Vagina (tissue), 2 donors: Measurements from ENCODE around the gene PRIMA1. TPM values are rescaled to one million over a fixed set of nuclear protein-coding genes. Genes with fewer than 3 reads are reported as not detected.
"Not testable (repeated sequence)": the region's sequence is repeated elsewhere in the genome, so short reads cannot be mapped to it uniquely, and the experiment has no call there.

Experiments
- DNase-seq, 2 donors: peaks; one replicate each; pipeline ENCODE4 v3.0.0-alpha.2; 2017; ENCODE audit errors: extremely low spot score in 2 of 2
- H3K27ac ChIP-seq: fragments of 200-600 bp; sonication (generic); one replicate; pipeline ENCODE4 v1.5.1; 2019
- H3K27me3 ChIP-seq: fragments of 200-600 bp; sonication (generic); one replicate; pipeline ENCODE4 v1.5.1; 2019
- H3K36me3 ChIP-seq, 2 donors: fragments of 200-600 bp; sonication (generic); one replicate each; pipeline ENCODE4 v1.5.1; 2017 to 2019
- H3K4me1 ChIP-seq: fragments of 200-600 bp; sonication (generic); one replicate; pipeline ENCODE4 v1.5.1; 2019
- H3K4me3 ChIP-seq, 2 donors: fragments of 200-600 bp; sonication (generic); 1 replicate in 1 of 2; 2 replicates in 1 of 2; pipeline ENCODE4 v1.5.1; 2016 to 2019
- H3K9me3 ChIP-seq: fragments of 200-600 bp; sonication (generic); one replicate; pipeline ENCODE4 v1.5.1; 2019
- POLR2A ChIP-seq, 2 donors: fragments of 450-650 bp; IDR thresholded peaks; one replicate each; pipeline ENCODE4 v1.6.1; 2017; ENCODE audit warnings: antibody characterized with exemption in 2 of 2, mild to moderate bottlenecking in 2 of 2, moderate library complexity in 2 of 2
- POLR2AphosphoS5 ChIP-seq, 2 donors: sonication (generic); formaldehyde crosslinking; IDR thresholded peaks; one replicate each; pipeline ENCODE4 v1.9.0; 2017; ENCODE audit warnings: antibody characterized with exemption in 2 of 2, mild to moderate bottlenecking in 2 of 2, low read depth in 1 of 2; ENCODE audit not compliant: insufficient read depth in 1 of 2
- intact Hi-C: fragments of 100-400 bp; cut with DNase I; formaldehyde crosslinking; loops from one replicate; pipeline ENCODE4 v1.15.1; 2023
- total RNA-seq: library from RNA; depleted of rRNA; stranded (reverse); fragments of >200 nt; gene quantifications from one replicate; pipeline ENCODE4 v1.2.3, GENCODE V29; 2016
- TF ChIP-seq, protein P1 (sequence below), 3 experiments: fragments of 450-650 bp in 2 of 3; fragments of 200-600 bp in 1 of 3; sonication (generic) in 1 of 3; IDR thresholded peaks; one replicate each; pipeline ENCODE4 v1.5.1; 2017 to 2019; ENCODE audit warnings: antibody characterized with exemption in 3 of 3, mild to moderate bottlenecking in 2 of 3, moderate library complexity in 2 of 3

PRIMA1 gene
- total RNA-seq, 1 donor from 2014 or later, result 6.1 TPM

DNA sequence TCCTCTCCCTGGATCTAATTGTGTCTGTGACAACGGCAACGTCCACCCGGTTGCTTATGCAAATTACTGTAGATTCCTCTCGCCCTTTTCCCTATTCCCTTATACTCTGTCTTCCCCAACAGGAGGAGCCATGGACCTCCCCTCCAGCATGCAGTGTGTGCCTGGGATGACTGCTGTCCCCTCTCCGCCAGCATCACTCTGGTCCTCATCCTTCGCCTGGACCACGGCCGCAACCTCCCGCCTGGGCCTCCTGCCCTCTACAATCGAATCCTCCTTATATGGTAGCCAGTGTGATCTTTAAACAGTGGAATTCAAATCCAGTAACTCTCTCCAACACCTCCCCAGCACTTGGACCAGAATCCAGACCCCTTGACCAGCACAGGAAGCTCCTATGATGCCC lies 30.6 kb upstream of the PRIMA1 start:
- H3K27ac ChIP-seq, result no peak overlapping the region
- no peaks in the 10 kb centered on the region for H3K36me3 ChIP-seq
- intact Hi-C loops, result no loop called here
- no peaks in the 10 kb centered on the region for H3K27me3 ChIP-seq
- no peak overlapping the region for H3K4me3 ChIP-seq
- TF ChIP-seq POLR2AphosphoS5 (IDR thresholded peaks at IDR 0.05; ENCODE audit: insufficient read depth in 1 of 2, low read depth in 1 of 2), result no peak
- TF ChIP-seq, protein P1, sequence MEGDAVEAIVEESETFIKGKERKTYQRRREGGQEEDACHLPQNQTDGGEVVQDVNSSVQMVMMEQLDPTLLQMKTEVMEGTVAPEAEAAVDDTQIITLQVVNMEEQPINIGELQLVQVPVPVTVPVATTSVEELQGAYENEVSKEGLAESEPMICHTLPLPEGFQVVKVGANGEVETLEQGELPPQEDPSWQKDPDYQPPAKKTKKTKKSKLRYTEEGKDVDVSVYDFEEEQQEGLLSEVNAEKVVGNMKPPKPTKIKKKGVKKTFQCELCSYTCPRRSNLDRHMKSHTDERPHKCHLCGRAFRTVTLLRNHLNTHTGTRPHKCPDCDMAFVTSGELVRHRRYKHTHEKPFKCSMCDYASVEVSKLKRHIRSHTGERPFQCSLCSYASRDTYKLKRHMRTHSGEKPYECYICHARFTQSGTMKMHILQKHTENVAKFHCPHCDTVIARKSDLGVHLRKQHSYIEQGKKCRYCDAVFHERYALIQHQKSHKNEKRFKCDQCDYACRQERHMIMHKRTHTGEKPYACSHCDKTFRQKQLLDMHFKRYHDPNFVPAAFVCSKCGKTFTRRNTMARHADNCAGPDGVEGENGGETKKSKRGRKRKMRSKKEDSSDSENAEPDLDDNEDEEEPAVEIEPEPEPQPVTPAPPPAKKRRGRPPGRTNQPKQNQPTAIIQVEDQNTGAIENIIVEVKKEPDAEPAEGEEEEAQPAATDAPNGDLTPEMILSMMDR (IDR thresholded peaks at IDR 0.05), result no peak
- TF ChIP-seq POLR2A (IDR thresholded peaks at IDR 0.05), result no peak
- H3K4me1 ChIP-seq, result no peaks in the 10 kb centered on the region
- DNase-seq, result no peak
- H3K9me3 ChIP-seq, result peaks cover 5% of the 10 kb centered on the region

DNA sequence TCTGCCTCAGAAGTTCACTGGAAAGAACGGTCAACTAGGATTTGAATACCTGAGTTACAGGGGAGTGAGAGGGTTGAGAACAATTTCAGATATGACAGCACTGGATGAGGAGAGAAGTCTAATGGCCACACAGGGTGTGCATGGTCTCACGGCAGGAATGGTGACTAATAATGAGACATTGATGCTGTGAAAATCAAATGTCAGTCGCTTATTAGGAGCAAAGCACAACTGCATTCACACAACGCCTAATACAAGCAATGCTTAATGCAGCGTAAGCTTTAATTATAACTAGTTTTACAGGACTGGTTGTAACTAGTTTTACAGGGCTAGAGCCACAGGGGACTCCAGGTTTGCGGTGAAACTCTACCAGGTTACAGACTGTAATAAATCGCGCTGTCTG lies 23.4 kb upstream of the PRIMA1 start:
- TF ChIP-seq, protein P1 (IDR thresholded peaks at IDR 0.05), result no peak
- no peak for TF ChIP-seq POLR2AphosphoS5 (IDR thresholded peaks at IDR 0.05; ENCODE audit: insufficient read depth in 1 of 2, low read depth in 1 of 2)
- no peak for TF ChIP-seq POLR2A (IDR thresholded peaks at IDR 0.05)
- intact Hi-C loops, result no loop called here
- H3K4me1 ChIP-seq, result no peaks in the 10 kb centered on the region
- no peak overlapping the region for H3K27ac ChIP-seq
- no peaks in the 10 kb centered on the region for H3K36me3 ChIP-seq
- no peaks in the 10 kb centered on the region for H3K27me3 ChIP-seq
- no peak overlapping the region for H3K4me3 ChIP-seq
- H3K9me3 ChIP-seq, result peaks cover 5% of the 10 kb centered on the region
- DNase-seq, result no peak

DNA sequence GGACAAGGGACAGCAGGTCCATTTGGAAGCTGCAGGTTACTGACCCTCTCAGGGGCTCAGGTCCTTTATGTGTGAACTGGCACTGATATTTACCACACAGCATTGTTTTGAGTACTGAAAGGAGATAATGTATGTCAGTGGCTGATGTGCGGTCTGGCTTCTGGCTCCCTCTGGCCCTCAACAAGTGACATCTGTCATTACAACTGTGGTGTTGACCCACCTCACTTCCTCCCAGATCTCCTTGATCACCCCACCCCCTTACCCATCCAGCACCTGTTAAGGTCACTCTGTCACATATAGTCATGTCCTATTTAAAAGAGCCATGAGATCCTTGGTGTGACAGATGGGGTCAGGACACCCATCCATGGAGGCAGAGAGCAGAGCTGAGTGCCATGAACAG lies 22.7 kb upstream of the PRIMA1 start:
- TF ChIP-seq POLR2AphosphoS5 (IDR thresholded peaks at IDR 0.05; ENCODE audit: insufficient read depth in 1 of 2, low read depth in 1 of 2), result no peak
- TF ChIP-seq POLR2A (IDR thresholded peaks at IDR 0.05), result no peak
- TF ChIP-seq, protein P1 (IDR thresholded peaks at IDR 0.05), result no peak
- no peak overlapping the region for H3K27ac ChIP-seq
- H3K36me3 ChIP-seq, result no peaks in the 10 kb centered on the region
- no peak overlapping the region for H3K4me3 ChIP-seq
- H3K9me3 ChIP-seq, result peaks cover 5% of the 10 kb centered on the region
- intact Hi-C loops, result no loop called here
- H3K27me3 ChIP-seq, result no peaks in the 10 kb centered on the region
- DNase-seq, result no peak
- no peaks in the 10 kb centered on the region for H3K4me1 ChIP-seq

DNA sequence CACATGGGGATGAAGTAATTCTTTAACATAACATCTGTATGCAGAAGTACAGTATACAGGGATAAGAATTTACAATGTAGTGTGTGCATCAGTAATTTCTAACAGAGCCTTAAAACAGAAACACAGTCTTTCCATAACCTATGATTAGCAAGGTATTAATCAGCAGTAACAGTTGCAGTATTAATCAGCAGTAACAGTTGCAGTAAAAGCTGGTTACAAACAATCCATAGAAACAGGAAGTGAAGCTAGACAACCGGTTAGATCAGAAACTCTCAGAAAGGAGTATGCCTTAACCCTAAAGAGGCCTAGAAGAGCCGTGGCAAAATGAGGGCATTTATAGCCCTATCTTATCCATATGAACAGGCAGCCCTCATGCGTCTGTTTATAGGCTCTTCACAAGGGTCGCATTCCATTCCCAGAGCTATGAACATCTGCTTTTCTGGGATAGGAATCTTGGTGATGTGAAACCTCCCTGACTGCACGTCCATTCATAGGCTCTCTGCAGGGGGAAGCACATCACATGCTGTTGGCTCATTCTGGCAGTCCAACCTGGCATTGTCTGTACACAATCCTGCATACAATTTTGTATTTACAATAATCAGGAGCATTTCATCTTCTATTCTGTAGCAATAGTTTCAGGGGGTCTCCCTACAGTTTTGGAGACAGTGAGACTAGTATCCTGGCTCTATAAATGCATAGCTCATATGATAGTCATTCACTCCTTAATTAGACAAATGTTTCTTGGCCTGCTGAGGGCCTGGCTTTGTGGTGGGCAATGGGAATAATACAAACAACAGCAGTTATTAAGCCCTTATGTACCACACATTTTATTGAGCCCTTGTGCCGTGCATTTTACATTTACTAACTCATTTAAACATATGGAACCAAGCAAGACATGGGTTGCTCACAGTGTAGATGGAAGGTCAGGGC lies 21.5 kb upstream of the PRIMA1 start:
- H3K27me3 ChIP-seq, DNase-seq, intact Hi-C loops, H3K27ac ChIP-seq, H3K4me3 ChIP-seq, H3K4me1 ChIP-seq, H3K36me3 ChIP-seq, H3K9me3 ChIP-seq: not testable (repeated sequence)

- Histone ChIP-seq H3K9me3 (no peaks in the 10 kb centered on the region), H3K4me1 (peaks cover 17% of the 10 kb centered on the region), H3K36me3 (no peaks in the 10 kb centered on the region), H3K27ac (no peak overlapping the region), H3K4me3 (no peak overlapping the region), H3K27me3 (no peaks in the 10 kb centered on the region)
- intact Hi-C loops, result no loop called here
- TF ChIP-seq POLR2A (IDR thresholded peaks at IDR 0.05) (no peak), POLR2AphosphoS5 (IDR thresholded peaks at IDR 0.05; ENCODE audit: insufficient read depth in 1 of 2, low read depth in 1 of 2) (no peak)
- TF ChIP-seq, protein P1 (IDR thresholded peaks at IDR 0.05), result no peak
- no peak for DNase-seq
These were observed 16.4 kb upstream of the PRIMA1 start for GRCh38 chr14:93804654-93805053.
